Neural progenitor cell (in vitro differentiated cells): ENCODE data around the gene MT1H. TPM values are rescaled to one million over a fixed set of nuclear protein-coding genes. Genes with fewer than 3 reads are reported as not detected.
A peak's percentile ranks its signal among the peaks of the same experiment; 100 is the strongest.

Source experiments
- DNase-seq: peaks from one replicate; pipeline ENCODE4 v3.0.0-alpha.2; 2016; ENCODE audit warnings: low spot score
- H2AFZ ChIP-seq: fragments of 200-600 bp; sonication (generic); replicated peaks from 2 replicates; pipeline ENCODE4 v1.6.1; 2016; ENCODE audit warnings: antibody characterized with exemption
- H3F3A ChIP-seq: fragments of 200-600 bp; sonication (generic); 2 replicates; pipeline ENCODE4 v1.6.1; 2016; ENCODE audit warnings: antibody characterized with exemption, low read depth
- H3K27ac ChIP-seq: fragments of 200-600 bp; sonication (generic); 2 replicates; pipeline ENCODE4 v1.5.1; 2016; ENCODE audit warnings: mild to moderate bottlenecking
- H3K27me3 ChIP-seq: fragments of 200-600 bp; sonication (generic); 2 replicates; pipeline ENCODE4 v1.6.1; 2016; ENCODE audit warnings: mild to moderate bottlenecking, moderate library complexity
- H3K36me3 ChIP-seq: fragments of 200-600 bp; sonication (generic); 2 replicates; pipeline ENCODE4 v1.5.1; 2016
- H3K4me1 ChIP-seq: fragments of 200-600 bp; sonication (generic); 2 replicates; pipeline ENCODE4 v1.6.1; 2016; ENCODE audit warnings: mixed run types
- H3K4me2 ChIP-seq: fragments of 200-600 bp; sonication (generic); 2 replicates; pipeline ENCODE4 v1.6.1; 2016
- H3K4me3 ChIP-seq: fragments of 200-600 bp; sonication (generic); 2 replicates; pipeline ENCODE4 v1.5.1; 2016
- H3K79me2 ChIP-seq: fragments of 200-600 bp; sonication (generic); 2 replicates; pipeline ENCODE4 v1.6.1; 2016; ENCODE audit warnings: low read depth
- H3K9ac ChIP-seq: fragments of 200-600 bp; sonication (generic); 2 replicates; pipeline ENCODE4 v1.6.1; 2016
- H3K9me3 ChIP-seq: fragments of 200-600 bp; sonication (generic); 2 replicates; pipeline ENCODE4 v1.5.1; 2016; ENCODE audit warnings: low read depth
- H4K20me1 ChIP-seq: fragments of 200-600 bp; sonication (generic); 2 replicates; pipeline ENCODE4 v1.6.1; 2016; ENCODE audit warnings: low read depth
- H3K27ac Mint-ChIP-seq: 3 replicates; pipeline ENCODE4 v1.8.0; 2021; ENCODE audit warnings: mixed read lengths
- H3K27me3 Mint-ChIP-seq: 2 replicates; pipeline ENCODE4 v1.8.0; 2022; ENCODE audit warnings: low read depth, mild to moderate bottlenecking, inconsistent platforms, moderate library complexity, mixed read lengths; ENCODE audit not compliant: insufficient read depth
- H3K36me3 Mint-ChIP-seq: 3 replicates; pipeline ENCODE4 v1.8.0; 2021; ENCODE audit warnings: mixed read lengths
- H3K4me1 Mint-ChIP-seq: 3 replicates; pipeline ENCODE4 v1.8.0; 2021; ENCODE audit warnings: mixed read lengths
- H3K4me3 Mint-ChIP-seq: 3 replicates; pipeline ENCODE4 v1.8.0; 2021; ENCODE audit warnings: mild to moderate bottlenecking, moderate library complexity, mixed read lengths
- H3K9me3 Mint-ChIP-seq: 3 replicates; pipeline ENCODE4 v1.8.0; 2020; ENCODE audit warnings: mixed read lengths
- EZH2 ChIP-seq: fragments of 200-600 bp; sonication (generic); IDR thresholded peaks from 2 replicates; pipeline ENCODE4 v1.6.1; 2017; ENCODE audit warnings: antibody characterized with exemption, mild to moderate bottlenecking, moderate library complexity
- EZH2phosphoT487 ChIP-seq: fragments of 200-600 bp; sonication (generic); IDR thresholded peaks from 2 replicates; pipeline ENCODE4 v1.6.1; 2017; ENCODE audit warnings: antibody characterized with exemption
- total RNA-seq: library from RNA; depleted of rRNA; stranded (reverse); fragments of >200 nt; gene quantifications from 2 replicates; pipeline ENCODE4 v1.2.3, GENCODE V29; 2015; ENCODE audit warnings: low replicate concordance
- TF ChIP-seq, protein P1 (sequence below): fragments of 200-600 bp; sonication (generic); IDR thresholded peaks from 2 replicates; pipeline ENCODE4 v1.5.1; 2017; ENCODE audit warnings: antibody characterized with exemption, mild to moderate bottlenecking

MT1H gene
- total RNA-seq, 1 donor from 2014 or later, result not detected

- no peaks in the 10 kb centered on the region for H3K36me3 ChIP-seq
- H3F3A ChIP-seq, result peaks cover 18% of the 10 kb centered on the region
- H3K4me3 ChIP-seq, result no peak overlapping the region
- no peak for TF ChIP-seq EZH2phosphoT487
- TF ChIP-seq EZH2, result no peak
- TF ChIP-seq, protein P1, sequence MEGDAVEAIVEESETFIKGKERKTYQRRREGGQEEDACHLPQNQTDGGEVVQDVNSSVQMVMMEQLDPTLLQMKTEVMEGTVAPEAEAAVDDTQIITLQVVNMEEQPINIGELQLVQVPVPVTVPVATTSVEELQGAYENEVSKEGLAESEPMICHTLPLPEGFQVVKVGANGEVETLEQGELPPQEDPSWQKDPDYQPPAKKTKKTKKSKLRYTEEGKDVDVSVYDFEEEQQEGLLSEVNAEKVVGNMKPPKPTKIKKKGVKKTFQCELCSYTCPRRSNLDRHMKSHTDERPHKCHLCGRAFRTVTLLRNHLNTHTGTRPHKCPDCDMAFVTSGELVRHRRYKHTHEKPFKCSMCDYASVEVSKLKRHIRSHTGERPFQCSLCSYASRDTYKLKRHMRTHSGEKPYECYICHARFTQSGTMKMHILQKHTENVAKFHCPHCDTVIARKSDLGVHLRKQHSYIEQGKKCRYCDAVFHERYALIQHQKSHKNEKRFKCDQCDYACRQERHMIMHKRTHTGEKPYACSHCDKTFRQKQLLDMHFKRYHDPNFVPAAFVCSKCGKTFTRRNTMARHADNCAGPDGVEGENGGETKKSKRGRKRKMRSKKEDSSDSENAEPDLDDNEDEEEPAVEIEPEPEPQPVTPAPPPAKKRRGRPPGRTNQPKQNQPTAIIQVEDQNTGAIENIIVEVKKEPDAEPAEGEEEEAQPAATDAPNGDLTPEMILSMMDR, result no peak
- no peak overlapping the region for H3K27ac Mint-ChIP-seq
- no peak overlapping the region for H3K4me2 ChIP-seq
- H3K36me3 Mint-ChIP-seq, result no peaks in the 10 kb centered on the region
- H3K4me3 Mint-ChIP-seq, result no peak overlapping the region
- H3K9me3 ChIP-seq, result no peaks in the 10 kb centered on the region
- peaks cover 99% of the 10 kb centered on the region for H3K27me3 ChIP-seq
- H3K9ac ChIP-seq, result no peak overlapping the region
- H3K79me2 ChIP-seq, result no peaks in the 10 kb centered on the region
- H3K4me1 Mint-ChIP-seq, result peaks cover 18% of the 10 kb centered on the region
- no peak for DNase-seq
- H3K27ac ChIP-seq, result no peak overlapping the region
- peaks cover 2% of the 10 kb centered on the region for H3K4me1 ChIP-seq
- H3K27me3 Mint-ChIP-seq, result peaks cover 38% of the 10 kb centered on the region
- H4K20me1 ChIP-seq, result no peaks in the 10 kb centered on the region
- H2AFZ ChIP-seq, result no peak overlapping the region
- H3K9me3 Mint-ChIP-seq, result no peaks in the 10 kb centered on the region
Measured at GRCh38 chr16:56677474-56677873, 7.9 kb downstream of the MT1H start.

DNA sequence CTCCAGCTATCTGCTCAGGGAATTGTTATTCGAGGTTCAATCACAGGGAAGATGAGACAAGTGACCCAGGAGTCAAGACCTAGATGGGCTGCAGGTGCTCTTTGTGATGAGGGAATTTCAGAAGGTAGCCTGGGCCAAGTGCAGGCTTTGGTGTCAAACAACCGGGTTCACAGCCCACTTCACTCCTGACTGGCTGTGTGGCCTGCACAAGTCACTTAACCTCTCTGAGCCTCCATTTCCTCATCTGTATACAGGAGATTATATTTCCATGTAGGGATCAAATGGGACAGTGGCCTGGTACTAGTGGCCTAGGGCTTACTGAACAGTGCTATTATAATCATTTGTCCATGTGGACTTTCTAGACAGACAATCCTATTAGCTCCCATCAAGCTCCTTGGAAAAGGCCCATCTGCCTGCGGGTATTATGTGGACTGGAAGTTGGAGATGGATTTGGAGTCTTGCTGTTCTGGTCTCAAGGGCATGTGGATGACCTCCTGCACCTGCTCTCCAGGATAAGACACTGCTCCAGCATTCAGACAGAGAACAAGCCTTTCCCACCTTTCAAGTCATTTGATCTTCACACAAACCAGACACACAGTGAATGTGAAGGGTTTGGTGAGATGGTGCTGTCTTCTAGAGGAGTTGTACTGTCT, 9.6 kb downstream of the MT1H start:
- Histone ChIP-seq H3K36me3 (no peaks in the 10 kb centered on the region), H3K4me3 (no peak overlapping the region), H3K4me1 (peaks cover 5% of the 10 kb centered on the region), H3K27ac (no peak overlapping the region), H3K79me2 (no peaks in the 10 kb centered on the region), H3F3A (peaks cover 18% of the 10 kb centered on the region), H3K9ac (no peak overlapping the region), H4K20me1 (no peaks in the 10 kb centered on the region), H3K4me2 (no peak overlapping the region), H3K27me3 (peaks cover 99% of the 10 kb centered on the region), H3K9me3 (no peaks in the 10 kb centered on the region), H2AFZ (no peak overlapping the region)
- Mint-ChIP-seq H3K27ac (no peak overlapping the region), H3K36me3 (no peaks in the 10 kb centered on the region), H3K27me3 (peaks cover 27% of the 10 kb centered on the region), H3K9me3 (no peaks in the 10 kb centered on the region), H3K4me3 (no peak overlapping the region), H3K4me1 (peaks cover 22% of the 10 kb centered on the region)
- no peak for DNase-seq
- TF ChIP-seq EZH2phosphoT487 (no peak), EZH2 (no peak)
- TF ChIP-seq, protein P1, result no peak

DNA sequence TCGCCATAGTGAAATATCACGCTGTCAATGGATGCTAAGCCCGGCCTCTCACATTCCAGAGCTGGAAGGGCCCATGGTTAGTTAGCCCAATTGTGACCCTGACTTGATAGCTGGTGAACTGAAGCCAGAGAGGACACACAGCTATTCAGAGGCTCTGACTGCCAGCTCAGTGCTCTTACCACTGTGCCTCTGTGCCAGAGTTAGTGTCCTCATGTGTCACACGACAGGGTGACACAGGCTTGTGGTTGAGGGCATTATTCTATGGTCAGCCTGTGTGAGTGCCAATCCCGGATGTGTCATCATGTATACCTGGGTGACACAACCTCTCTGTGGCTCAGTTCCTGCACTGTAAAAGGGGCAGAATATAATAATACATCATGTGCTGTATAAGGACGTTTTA, 10.2 kb downstream of the MT1H start:
- Histone ChIP-seq H2AFZ (no peak overlapping the region), H3K4me1 (peaks cover 5% of the 10 kb centered on the region), H4K20me1 (no peaks in the 10 kb centered on the region), H3K27me3 (peaks cover 99% of the 10 kb centered on the region), H3K36me3 (no peaks in the 10 kb centered on the region), H3K4me2 (no peak overlapping the region), H3K9me3 (no peaks in the 10 kb centered on the region), H3K79me2 (no peaks in the 10 kb centered on the region), H3K4me3 (no peak overlapping the region), H3F3A (peaks cover 18% of the 10 kb centered on the region), H3K27ac (no peak overlapping the region), H3K9ac (no peak overlapping the region)
- TF ChIP-seq EZH2phosphoT487, result no peak
- no peak for TF ChIP-seq EZH2
- no peaks in the 10 kb centered on the region for H3K9me3 Mint-ChIP-seq
- H3K36me3 Mint-ChIP-seq, result no peaks in the 10 kb centered on the region
- peaks cover 22% of the 10 kb centered on the region for H3K4me1 Mint-ChIP-seq
- no peak overlapping the region for H3K27ac Mint-ChIP-seq
- DNase-seq, result no peak
- no peak overlapping the region for H3K4me3 Mint-ChIP-seq
- H3K27me3 Mint-ChIP-seq, result peaks cover 24% of the 10 kb centered on the region

GRCh38 chr16:56681939-56682702, 12.5 kb downstream of the MT1H start, which contains the start of gene MT1X:
Gene MT1X, plus strand, starts transcription at chr16:56682470. Its CDS starts 71 bp downstream, at chr16:56682541.
- Histone ChIP-seq H3K27ac (no peak within 1 kb of the TSS), H3K4me3 (peak within 1 kb of the TSS; percentile 58), H3K27me3 (peaks cover 76% of the 10 kb centered on the region), H2AFZ (peak within 1 kb of the TSS; percentile 90), H3K4me2 (peak within 1 kb of the TSS; percentile 93), H3F3A (peaks cover 5% of the 10 kb centered on the region), H4K20me1 (no peaks in the 10 kb centered on the region), H3K9ac (no peak within 1 kb of the TSS), H3K4me1 (peaks cover 5% of the 10 kb centered on the region), H3K79me2 (no peaks in the 10 kb centered on the region), H3K36me3 (no peaks in the 10 kb centered on the region), H3K9me3 (no peaks in the 10 kb centered on the region)
- peaks cover 14% of the 10 kb centered on the region for H3K27me3 Mint-ChIP-seq
- peak within 1 kb of the TSS; percentile 89 for H3K4me3 Mint-ChIP-seq
- peaks cover 3% of the 10 kb centered on the region for H3K36me3 Mint-ChIP-seq
- DNase-seq, result peak; percentile 80
- no peak within 1 kb of the TSS for H3K27ac Mint-ChIP-seq
- TF ChIP-seq EZH2 (no peak), EZH2phosphoT487 (peak; percentile 46)
- peaks cover 7% of the 10 kb centered on the region for H3K9me3 Mint-ChIP-seq
- peaks cover 22% of the 10 kb centered on the region for H3K4me1 Mint-ChIP-seq
